Left ventricle myocardium inferior (tissue), 1 donor: Measurements from ENCODE around the gene PEX11G. TPM values are rescaled to one million over a fixed set of nuclear protein-coding genes. Genes with fewer than 3 reads are reported as not detected.

Source experiments
- DNase-seq: peaks from one replicate; pipeline ENCODE4 v3.0.0-alpha.2; 2020
- H3K27ac ChIP-seq: fragments of 200-600 bp; replicated peaks from 2 replicates; pipeline ENCODE4 v1.8.0; 2021
- H3K27me3 ChIP-seq: fragments of 200-600 bp; 2 replicates; pipeline ENCODE4 v1.8.0; 2021; ENCODE audit warnings: low read depth
- H3K36me3 ChIP-seq: fragments of 200-600 bp; 2 replicates; pipeline ENCODE4 v1.8.0; 2021
- H3K4me1 ChIP-seq: fragments of 200-600 bp; 2 replicates; pipeline ENCODE4 v1.8.0; 2021
- H3K4me3 ChIP-seq: fragments of 200-600 bp; 2 replicates; pipeline ENCODE4 v1.8.0; 2021; ENCODE audit warnings: mild to moderate bottlenecking, moderate library complexity
- H3K9me3 ChIP-seq: fragments of 200-600 bp; replicated peaks from 2 replicates; pipeline ENCODE4 v1.8.0; 2021
- intact Hi-C: fragments of 100-400 bp; cut with micrococcal nuclease; formaldehyde crosslinking; loops from one replicate; pipeline ENCODE4 v1.11.0; 2022
- total RNA-seq: library from RNA; stranded (reverse); fragmentation: NEBNext Ultra II Directional; extraction: Animal tissue kit (Norgen Biotek cat#: 25700); gene quantifications from one replicate; pipeline ENCODE4 v1.2.1, GENCODE V29; 2021
- TF ChIP-seq, protein P1 (sequence below): fragments of 200-600 bp; IDR thresholded peaks from 2 replicates; pipeline ENCODE4 v1.8.0; 2021; ENCODE audit warnings: antibody characterized with exemption, mild to moderate bottlenecking, borderline replicate concordance
- donor health status: DM: no; HTN: yes; CAD: no; lungs with severe emphysema.

PEX11G gene
- total RNA-seq, 1 donor from 2014 or later = 1.2 TPM

DNA sequence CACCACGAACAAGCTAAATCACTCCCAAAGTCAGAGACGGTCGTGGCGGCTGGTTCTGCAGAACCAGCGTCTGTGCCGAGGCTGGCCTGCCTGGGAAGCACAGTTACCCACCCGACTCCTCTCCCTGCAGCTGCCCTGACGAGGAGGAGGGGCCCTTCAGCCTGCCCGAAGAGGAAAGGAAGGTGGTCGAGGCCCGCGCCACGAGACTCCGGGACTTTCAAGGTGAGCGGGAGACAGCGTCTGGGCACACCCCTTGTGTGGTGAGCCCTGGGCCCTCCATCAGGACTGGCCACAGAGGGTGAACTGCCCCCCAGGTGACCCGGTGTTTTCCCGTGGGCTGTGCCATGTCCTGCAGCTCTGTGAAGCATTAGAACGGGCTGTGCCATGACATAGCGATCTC, 29.1 kb downstream of the PEX11G start:
- no peak overlapping the region for H3K4me3 ChIP-seq
- H3K4me1 ChIP-seq = no peaks in the 10 kb centered on the region
- H3K27me3 ChIP-seq = no peaks in the 10 kb centered on the region
- H3K9me3 ChIP-seq = no peaks in the 10 kb centered on the region
- DNase-seq = no peak
- intact Hi-C loops = no loop called here
- TF ChIP-seq, protein P1, sequence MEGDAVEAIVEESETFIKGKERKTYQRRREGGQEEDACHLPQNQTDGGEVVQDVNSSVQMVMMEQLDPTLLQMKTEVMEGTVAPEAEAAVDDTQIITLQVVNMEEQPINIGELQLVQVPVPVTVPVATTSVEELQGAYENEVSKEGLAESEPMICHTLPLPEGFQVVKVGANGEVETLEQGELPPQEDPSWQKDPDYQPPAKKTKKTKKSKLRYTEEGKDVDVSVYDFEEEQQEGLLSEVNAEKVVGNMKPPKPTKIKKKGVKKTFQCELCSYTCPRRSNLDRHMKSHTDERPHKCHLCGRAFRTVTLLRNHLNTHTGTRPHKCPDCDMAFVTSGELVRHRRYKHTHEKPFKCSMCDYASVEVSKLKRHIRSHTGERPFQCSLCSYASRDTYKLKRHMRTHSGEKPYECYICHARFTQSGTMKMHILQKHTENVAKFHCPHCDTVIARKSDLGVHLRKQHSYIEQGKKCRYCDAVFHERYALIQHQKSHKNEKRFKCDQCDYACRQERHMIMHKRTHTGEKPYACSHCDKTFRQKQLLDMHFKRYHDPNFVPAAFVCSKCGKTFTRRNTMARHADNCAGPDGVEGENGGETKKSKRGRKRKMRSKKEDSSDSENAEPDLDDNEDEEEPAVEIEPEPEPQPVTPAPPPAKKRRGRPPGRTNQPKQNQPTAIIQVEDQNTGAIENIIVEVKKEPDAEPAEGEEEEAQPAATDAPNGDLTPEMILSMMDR = no peak
- H3K27ac ChIP-seq = no peak overlapping the region
- peaks cover 94% of the 10 kb centered on the region for H3K36me3 ChIP-seq

DNA sequence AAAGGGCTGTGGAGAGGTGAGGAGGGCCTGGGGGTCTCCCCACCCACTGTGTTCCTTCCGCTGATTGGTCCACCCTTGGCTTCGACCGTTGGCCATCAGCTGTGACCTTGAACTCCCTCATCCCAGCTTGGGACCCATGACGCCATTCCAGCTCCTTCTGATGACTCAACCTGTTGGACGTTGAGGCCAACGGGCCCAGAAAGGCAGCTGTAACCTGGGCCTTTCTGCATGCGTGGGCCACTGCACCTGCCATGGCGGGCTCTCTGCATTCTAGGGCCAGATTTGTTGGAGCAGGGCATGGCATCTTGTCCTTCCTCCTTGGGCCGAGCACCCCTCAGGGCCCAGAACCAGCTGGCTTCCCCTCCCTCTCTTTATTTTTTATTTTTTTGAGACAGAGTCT, 30.2 kb downstream of the PEX11G start:
- no peak for DNase-seq
- H3K27me3 ChIP-seq = no peaks in the 10 kb centered on the region
- H3K4me1 ChIP-seq = no peaks in the 10 kb centered on the region
- peaks cover 94% of the 10 kb centered on the region for H3K36me3 ChIP-seq
- no peak overlapping the region for H3K27ac ChIP-seq
- intact Hi-C loops = no loop called here
- TF ChIP-seq, protein P1 = no peak
- no peak overlapping the region for H3K4me3 ChIP-seq
- no peaks in the 10 kb centered on the region for H3K9me3 ChIP-seq

DNA sequence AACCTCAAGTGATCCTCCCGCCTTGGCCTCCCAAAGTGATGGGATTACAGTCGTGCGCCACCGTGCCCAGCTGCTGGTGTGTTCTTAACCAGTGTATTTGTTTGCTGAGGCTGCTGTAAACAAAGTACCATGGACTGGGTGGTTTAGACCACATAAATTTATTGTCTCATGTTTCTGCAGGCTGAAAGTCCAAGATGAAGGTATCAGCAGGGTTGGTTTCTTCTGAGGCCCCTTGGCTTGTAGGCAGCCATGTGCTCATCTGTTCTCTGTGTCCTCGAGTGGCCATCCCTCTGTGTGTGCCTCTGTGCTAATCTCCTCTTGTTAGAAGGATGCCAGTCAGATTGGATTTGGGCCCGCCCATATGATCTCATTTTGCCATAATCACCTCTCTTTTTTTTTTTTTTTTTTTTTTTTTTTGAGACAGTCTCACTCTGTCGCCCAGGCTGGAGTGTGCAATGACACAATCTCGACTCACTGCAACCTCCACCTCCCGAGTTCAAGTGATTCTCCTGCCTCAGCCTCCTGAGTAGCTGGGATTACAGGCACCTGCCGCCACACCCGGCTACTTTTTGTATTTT, 31.8 kb downstream of the PEX11G start:
- TF ChIP-seq, protein P1 = no peak
- peaks cover 88% of the 10 kb centered on the region for H3K36me3 ChIP-seq
- intact Hi-C loops = no loop called here
- DNase-seq = no peak
- H3K4me1 ChIP-seq = no peaks in the 10 kb centered on the region
- H3K27ac ChIP-seq = no peak overlapping the region
- no peak overlapping the region for H3K4me3 ChIP-seq
- no peaks in the 10 kb centered on the region for H3K27me3 ChIP-seq
- no peaks in the 10 kb centered on the region for H3K9me3 ChIP-seq

DNA sequence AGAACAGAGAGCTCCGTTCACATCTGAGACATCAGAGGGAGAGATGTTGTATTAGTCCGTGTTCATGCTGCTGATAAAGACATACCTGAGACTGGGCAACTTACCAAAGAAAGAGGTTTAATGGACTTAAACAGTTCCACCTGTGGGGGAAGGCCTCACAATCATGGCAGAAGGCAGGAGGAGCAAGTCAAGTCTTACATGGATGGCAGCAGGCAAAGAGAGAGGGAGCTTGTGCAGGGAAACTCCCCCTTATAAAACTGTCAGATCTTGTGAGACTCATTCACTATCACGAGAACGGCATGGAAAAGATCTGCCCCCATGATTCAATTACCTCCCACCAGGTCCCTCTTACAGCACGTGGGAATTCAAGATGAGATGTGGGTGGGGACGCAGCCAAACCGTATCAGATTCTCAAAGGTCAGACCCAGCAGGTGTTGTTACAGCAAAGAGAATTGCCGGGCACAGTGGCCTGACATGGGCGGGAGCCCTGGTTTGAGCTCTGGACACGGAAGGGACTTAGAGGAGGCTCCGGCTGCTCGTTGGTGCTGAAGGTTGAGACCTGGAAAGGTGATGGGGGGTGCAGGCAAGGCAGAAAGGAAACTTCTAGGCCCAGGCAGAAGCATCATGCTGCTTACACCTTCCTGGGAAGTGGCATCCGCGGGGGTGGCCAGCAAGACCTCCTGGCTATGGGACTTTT, 33.1 kb downstream of the PEX11G start:
- Histone ChIP-seq H3K27me3 (no peaks in the 10 kb centered on the region), H3K4me1 (no peaks in the 10 kb centered on the region), H3K27ac (no peak overlapping the region), H3K4me3 (no peak overlapping the region), H3K36me3 (peaks cover 89% of the 10 kb centered on the region), H3K9me3 (no peaks in the 10 kb centered on the region)
- intact Hi-C loops = no loop called here
- no peak for DNase-seq
- TF ChIP-seq, protein P1 = no peak

DNA sequence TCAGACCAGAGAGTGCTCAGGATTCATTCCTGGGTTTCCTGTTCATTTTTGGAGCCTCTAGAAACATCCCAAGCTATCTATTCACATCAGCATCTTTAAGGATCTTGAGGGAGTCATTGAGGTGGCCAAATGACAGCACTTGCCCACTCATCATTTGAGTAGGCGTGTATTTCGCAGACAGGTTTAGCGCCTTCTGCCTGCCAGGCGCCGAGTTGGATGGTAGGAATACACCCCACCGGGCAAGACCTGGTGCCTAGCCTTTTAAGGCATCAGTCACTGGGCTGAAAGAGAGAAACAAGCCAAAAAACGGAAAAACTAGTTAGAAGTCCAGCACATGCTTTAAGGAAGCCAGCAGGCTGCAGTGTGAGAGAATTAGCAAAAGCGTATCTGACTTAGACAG, 33.8 kb downstream of the PEX11G start:
- Histone ChIP-seq H3K36me3 (peaks cover 87% of the 10 kb centered on the region), H3K9me3 (peaks cover 6% of the 10 kb centered on the region), H3K4me1 (no peaks in the 10 kb centered on the region), H3K27me3 (no peaks in the 10 kb centered on the region), H3K4me3 (no peak overlapping the region), H3K27ac (no peak overlapping the region)
- intact Hi-C loops = no loop called here
- no peak for DNase-seq
- TF ChIP-seq, protein P1 = no peak
